GM12864 (cell line): ENCODE data around the gene HLX.

Source experiments
- DNase-seq: peaks from one replicate; pipeline ENCODE4 v3.0.0-alpha.2; 2011; ENCODE audit warnings: low read depth
- H3K4me3 ChIP-seq: 2 replicates; pipeline ENCODE4 v1.5.1; 2011; ENCODE audit warnings: mild to moderate bottlenecking, low read depth, low read length, control low read depth
- CTCF ChIP-seq: IDR thresholded peaks from 2 replicates; pipeline ENCODE4 v1.5.1; 2011; ENCODE audit warnings: low read depth, mild to moderate bottlenecking, moderate library complexity, low read length, control low read depth, inconsistent platforms; ENCODE audit errors: missing control alignments

The HLX gene

GRCh38 chr1:220887520-220888416, 8.5 kb downstream of the HLX start:
- no peak for DNase-seq
- H3K4me3 ChIP-seq = no peak overlapping the region
- TF ChIP-seq CTCF = no peak

GRCh38 chr1:220888417-220888986, 9.3 kb downstream of the HLX start:
- H3K4me3 ChIP-seq = no peak overlapping the region
- no peak for TF ChIP-seq CTCF
- DNase-seq = no peak

- no peak for TF ChIP-seq CTCF
- DNase-seq = no peak
- no peak overlapping the region for H3K4me3 ChIP-seq
Observed at GRCh38 chr1:220889333-220889732, 10.1 kb downstream of the HLX start.

GRCh38 chr1:220889848-220890287, 10.6 kb downstream of the HLX start:
- DNase-seq = no peak
- H3K4me3 ChIP-seq = no peak overlapping the region
- TF ChIP-seq CTCF = no peak

GRCh38 chr1:220890602-220891001, 11.4 kb downstream of the HLX start:
- no peak for TF ChIP-seq CTCF
- H3K4me3 ChIP-seq = no peak overlapping the region
- DNase-seq = no peak

- no peak for TF ChIP-seq CTCF
- DNase-seq = no peak
- no peak overlapping the region for H3K4me3 ChIP-seq
Observed at GRCh38 chr1:220891224-220892085, 12.2 kb downstream of the HLX start.
